Neural crest cell (in vitro differentiated cells): ENCODE data around the gene COL18A1. TPM values are rescaled to one million over a fixed set of nuclear protein-coding genes. Genes with fewer than 3 reads are reported as not detected.

Experiments used
- DNase-seq: peaks from one replicate; pipeline ENCODE4 v3.0.0; 2021; ENCODE audit warnings: low read depth, mixed read lengths, low spot score
- H3K27ac Mint-ChIP-seq: one replicate; pipeline ENCODE4 v1.8.0; 2021; ENCODE audit warnings: mild to moderate bottlenecking, mixed read lengths; ENCODE audit not compliant: unreplicated experiment
- H3K27me3 Mint-ChIP-seq: 2 replicates; pipeline ENCODE4 v1.8.0; 2021; ENCODE audit warnings: low read depth, mild to moderate bottlenecking, mixed read lengths
- H3K36me3 Mint-ChIP-seq: 2 replicates; pipeline ENCODE4 v1.8.0; 2021; ENCODE audit warnings: low read depth, mild to moderate bottlenecking, mixed read lengths
- H3K4me1 Mint-ChIP-seq: 2 replicates; pipeline ENCODE4 v1.8.0; 2021; ENCODE audit warnings: mixed read lengths
- H3K4me3 Mint-ChIP-seq: one replicate; pipeline ENCODE4 v1.8.0; 2021; ENCODE audit warnings: mild to moderate bottlenecking, mixed read lengths
- H3K9me3 Mint-ChIP-seq: 2 replicates; pipeline ENCODE4 v1.8.0; 2021; ENCODE audit warnings: mixed read lengths
- CTCF ChIP-seq: fragments of 200-600 bp; sonication (generic); conservative IDR thresholded peaks from 2 replicates; pipeline ENCODE4 v1.5.0; 2021; ENCODE audit warnings: antibody characterized with exemption, mild to moderate bottlenecking
- total RNA-seq: library from RNA; stranded (reverse); gene quantifications from 2 replicates; pipeline ENCODE4 v1.2.1, GENCODE V29; 2021

The COL18A1 gene
- total RNA-seq, 1 donor from 2014 or later, result 19.2 TPM

- H3K4me1 Mint-ChIP-seq, result peaks cover 4% of the 10 kb centered on the region
- no peaks in the 10 kb centered on the region for H3K27me3 Mint-ChIP-seq
- DNase-seq, result no peak
- H3K4me3 Mint-ChIP-seq, result no peak overlapping the region
- H3K27ac Mint-ChIP-seq, result no peak overlapping the region
- no peaks in the 10 kb centered on the region for H3K9me3 Mint-ChIP-seq
- H3K36me3 Mint-ChIP-seq, result no peaks in the 10 kb centered on the region
- no peak for TF ChIP-seq CTCF
These were observed 129.1 kb downstream of the COL18A1 start for GRCh38 chr21:45533846-45534635.

- Mint-ChIP-seq H3K27me3 (no peaks in the 10 kb centered on the region), H3K4me1 (peaks cover 4% of the 10 kb centered on the region), H3K4me3 (no peak overlapping the region), H3K9me3 (no peaks in the 10 kb centered on the region), H3K27ac (peak overlapping the region; percentile 78), H3K36me3 (no peaks in the 10 kb centered on the region)
- no peak for TF ChIP-seq CTCF
- no peak for DNase-seq
These were observed 129.8 kb downstream of the COL18A1 start for GRCh38 chr21:45534636-45535331.

- TF ChIP-seq CTCF, result no peak
- Mint-ChIP-seq H3K36me3 (no peaks in the 10 kb centered on the region), H3K27ac (peak overlapping the region; percentile 78), H3K9me3 (no peaks in the 10 kb centered on the region), H3K4me1 (peaks cover 5% of the 10 kb centered on the region), H3K4me3 (no peak overlapping the region), H3K27me3 (no peaks in the 10 kb centered on the region)
- DNase-seq, result no peak
These were observed 130.5 kb downstream of the COL18A1 start for GRCh38 chr21:45535341-45536081.

GRCh38 chr21:45536301-45537081 lies 131.5 kb downstream of the COL18A1 start:
- Mint-ChIP-seq H3K27ac (peak overlapping the region; percentile 52), H3K4me3 (peak overlapping the region; percentile 56), H3K27me3 (no peaks in the 10 kb centered on the region), H3K36me3 (no peaks in the 10 kb centered on the region), H3K4me1 (peaks cover 15% of the 10 kb centered on the region), H3K9me3 (no peaks in the 10 kb centered on the region)
- no peak for TF ChIP-seq CTCF
- no peak for DNase-seq
